Gastroesophageal sphincter (tissue), 4 donors: ENCODE results near the gene CDADC1. TPM values are rescaled to one million over a fixed set of nuclear protein-coding genes. Genes with fewer than 3 reads are reported as not detected.

Experiments
- ATAC-seq: fragments of 150-250 bp; one replicate; pipeline ENCODE4 v1.9.1; 2016; ENCODE audit warnings: mild to moderate bottlenecking, moderate library complexity
- H3K27ac ChIP-seq, 4 donors: fragments of 200-600 bp; sonication (generic) in 3 of 4; 1 replicate in 3 of 4; 2 replicates in 1 of 4; pipeline ENCODE4 v1.5.1; 2016 to 2019
- H3K27me3 ChIP-seq: fragments of 200-600 bp; sonication (generic); one replicate; pipeline ENCODE4 v1.5.1; 2019
- H3K36me3 ChIP-seq, 2 donors: fragments of 200-600 bp; sonication (generic); one replicate each; pipeline ENCODE4 v1.5.1; 2019; ENCODE audit warnings: control low read depth in 1 of 2
- H3K4me1 ChIP-seq, 3 donors: fragments of 200-600 bp; sonication (generic); 1 replicate in 2 of 3; 2 replicates in 1 of 3; pipeline ENCODE4 v1.5.1; 2016 to 2019; ENCODE audit warnings: control low read depth in 2 of 3
- H3K4me3 ChIP-seq, 2 donors: fragments of 200-600 bp; sonication (generic); one replicate each; pipeline ENCODE4 v1.5.1; 2019; ENCODE audit warnings: mild to moderate bottlenecking in 1 of 2, moderate library complexity in 1 of 2
- H3K9me3 ChIP-seq, 3 donors: fragments of 200-600 bp; sonication (generic); one replicate each; pipeline ENCODE4 v1.5.1; 2017 to 2019; ENCODE audit warnings: control low read depth in 2 of 3
- CTCF ChIP-seq, 4 experiments: fragments of 200-600 bp in 2 of 4; fragments of 450-650 bp in 2 of 4; sonication (generic) in 1 of 4; IDR thresholded peaks; one replicate each; pipeline ENCODE4 v1.5.1; 2017 to 2019; ENCODE audit warnings: antibody characterized with exemption in 4 of 4, mild to moderate bottlenecking in 2 of 4, moderate library complexity in 2 of 4
- EP300 ChIP-seq: sonication (generic); formaldehyde crosslinking; IDR thresholded peaks from one replicate; pipeline ENCODE4 v1.6.1; 2017; ENCODE audit warnings: antibody characterized with exemption, mild to moderate bottlenecking
- POLR2A ChIP-seq, 2 donors: fragments of 450-650 bp; IDR thresholded peaks; one replicate each; pipeline ENCODE4 v1.6.1; 2017; ENCODE audit warnings: antibody characterized with exemption in 2 of 2, mild to moderate bottlenecking in 2 of 2, moderate library complexity in 1 of 2
- POLR2AphosphoS5 ChIP-seq: sonication (generic); formaldehyde crosslinking; IDR thresholded peaks from one replicate; pipeline ENCODE4 v1.6.1; 2017; ENCODE audit warnings: antibody characterized with exemption
- WGBS, 2 donors: methylation state at CpG; one replicate each; pipeline ENCODE4 v1.1.5; 2018; ENCODE audit warnings: low coverage in 1 of 2; 5-methylcytosine and 5-hydroxymethylcytosine counted together
- total RNA-seq, 4 donors: library from RNA; depleted of rRNA; stranded (reverse); fragments of >200 nt; gene quantifications; one replicate each; pipeline ENCODE4 v1.1.0, GENCODE V29; 2016

CDADC1 gene
- total RNA-seq, 4 donors from 2014 or later, result 5.8 to 9.3 (median 6.7) TPM

GRCh38 chr13:49210669-49211068, 37.1 kb upstream of the CDADC1 start:
- Histone ChIP-seq H3K4me1 (no peaks in the 10 kb centered on the region), H3K36me3 (peaks cover 0 to 44% of the 10 kb centered on the region in 2 donors), H3K27me3 (no peaks in the 10 kb centered on the region), H3K27ac (no peak overlapping the region), H3K9me3 (no peaks in the 10 kb centered on the region), H3K4me3 (no peak overlapping the region)
- TF ChIP-seq EP300 (no peak), POLR2AphosphoS5 (no peak), POLR2A (IDR thresholded peaks at IDR 0.05) (no peak), CTCF (IDR thresholded peaks at IDR 0.05) (no peak)
- ATAC-seq, result no peak
- WGBS, 2 donors, result 92 to 100% methylated on average over 1 to 5 of the region's 5 CpGs

GRCh38 chr13:49213539-49213938, 34.2 kb upstream of the CDADC1 start:
- Histone ChIP-seq H3K27me3 (peaks cover 10% of the 10 kb centered on the region), H3K4me3 (no peak overlapping the region), H3K4me1 (peaks cover 0 to 3% (median 0%) of the 10 kb centered on the region in 3 donors), H3K9me3 (no peaks in the 10 kb centered on the region), H3K36me3 (peaks cover 0 to 15% of the 10 kb centered on the region in 2 donors), H3K27ac (no peak overlapping the region)
- ATAC-seq, result no peak
- 100% methylated on average over 1 of the region's 1 CpG for WGBS, 2 donors
- TF ChIP-seq POLR2AphosphoS5 (no peak), CTCF (IDR thresholded peaks at IDR 0.05) (no peak), POLR2A (IDR thresholded peaks at IDR 0.05) (no peak), EP300 (no peak)

- peak; percentile 16 for ATAC-seq
- WGBS, 2 donors, result 58 to 70% methylated on average over 4 to 5 of the region's 6 CpGs
Measured at GRCh38 chr13:49213997-49214916, 33.5 kb upstream of the CDADC1 start.

GRCh38 chr13:49214917-49215376, 32.8 kb upstream of the CDADC1 start:
- Histone ChIP-seq H3K27me3 (peaks cover 24% of the 10 kb centered on the region), H3K4me3 (no peak overlapping the region), H3K9me3 (no peaks in the 10 kb centered on the region), H3K36me3 (peaks cover 0 to 7% of the 10 kb centered on the region in 2 donors), H3K27ac (no peak overlapping the region), H3K4me1 (peaks cover 0 to 13% (median 0%) of the 10 kb centered on the region in 3 donors)
- 44 to 77% methylated on average over 3 of the region's 6 CpGs for WGBS, 2 donors
- TF ChIP-seq POLR2AphosphoS5 (no peak), CTCF (IDR thresholded peaks at IDR 0.05) (no peak), EP300 (no peak), POLR2A (IDR thresholded peaks at IDR 0.05) (no peak)
- ATAC-seq, result peak; percentile 22

More at GRCh38 chr13:49213997-49214916, 33.5 kb upstream of the CDADC1 start:
- Histone ChIP-seq H3K4me3 (no peak overlapping the region), H3K4me1 (peaks cover 0 to 7% (median 0%) of the 10 kb centered on the region in 3 donors), H3K27me3 (peaks cover 17% of the 10 kb centered on the region), H3K36me3 (peaks cover 0 to 10% of the 10 kb centered on the region in 2 donors), H3K9me3 (no peaks in the 10 kb centered on the region), H3K27ac (no peak overlapping the region)
- no peak for TF ChIP-seq POLR2A (IDR thresholded peaks at IDR 0.05)
- no peak for TF ChIP-seq EP300
- no peak for TF ChIP-seq CTCF (IDR thresholded peaks at IDR 0.05)
- TF ChIP-seq POLR2AphosphoS5, result no peak
